Measurements from ENCODE around the gene CHPF. TPM values are rescaled to one million over a fixed set of nuclear protein-coding genes. Genes with fewer than 3 reads are reported as not detected.

Gene CHPF
- total RNA-seq, 1 experiment from 2014 or later, result 139 TPM

DNA sequence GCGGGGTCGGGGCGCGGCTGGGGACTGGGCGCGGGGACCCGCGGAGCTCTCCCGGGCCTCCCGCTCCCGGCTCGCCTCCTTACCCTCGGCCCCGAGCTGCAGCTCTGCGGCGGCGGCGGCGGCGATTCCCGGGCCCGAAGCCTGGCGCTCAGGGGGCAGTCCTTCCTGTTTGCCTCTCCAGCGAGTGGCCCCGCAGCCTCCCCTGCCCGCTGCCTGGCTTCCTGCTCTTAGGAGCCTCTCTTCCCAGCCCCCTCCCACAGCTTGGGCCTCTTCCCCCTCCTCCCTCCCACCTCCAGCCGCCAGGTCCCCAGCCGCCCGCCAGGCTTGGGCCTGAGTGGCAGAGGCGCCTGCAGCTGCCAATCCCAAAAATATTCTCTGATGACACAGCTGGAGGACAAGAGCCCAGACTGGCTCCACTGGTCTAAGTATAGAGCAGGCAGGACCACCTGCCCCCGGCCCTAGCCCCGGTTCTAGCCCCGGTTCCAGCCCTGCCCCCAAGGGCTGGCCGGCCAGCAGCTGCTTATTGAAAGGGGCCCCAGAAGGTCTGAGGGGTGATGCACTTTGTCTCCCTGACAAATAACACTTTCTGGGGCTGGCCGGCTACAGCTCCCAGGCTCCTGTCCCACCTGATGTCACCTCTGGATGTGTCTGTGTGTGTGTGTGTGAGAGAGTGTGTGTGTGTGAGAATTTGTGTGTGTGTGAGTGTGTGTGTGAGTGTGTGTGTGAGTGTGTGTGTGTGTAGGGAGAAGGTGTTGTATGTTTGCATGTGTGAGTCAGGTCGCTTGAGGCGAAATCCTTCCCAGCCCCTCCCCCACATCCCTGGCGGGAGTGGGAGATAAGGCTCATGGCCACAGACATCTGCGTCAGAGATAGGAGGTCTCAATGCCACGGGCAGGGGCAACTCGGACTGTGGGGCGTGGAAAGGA lies 28.0 kb upstream of the CHPF start, which contains the start of gene OBSL1:
TSS of gene OBSL1 (minus strand) at position 229 of the 926 bp plus-strand sequence. CDS start 307 bp downstream, outside the sequence.
- Histone ChIP-seq H3K4me2 (ENCODE audit: low read length) (peak within 1 kb of the TSS; percentile 86), H3K79me2 (ENCODE audit: low read length) (peaks cover 20% of the 10 kb centered on the region), H3F3A (ENCODE audit: low read length, unreplicated experiment) (no peaks in the 10 kb centered on the region), H3K36me3 (ENCODE audit: low read depth, low read length) (no peaks in the 10 kb centered on the region; the same call in 1 of the 2 replicates), H3K4me1 (ENCODE audit: insufficient read depth, low read length) (peaks cover 28% of the 10 kb centered on the region), H3K9ac (ENCODE audit: low read length) (peak within 1 kb of the TSS; percentile 74), H3K9me3 (ENCODE audit: low read length) (no peaks in the 10 kb centered on the region), H3K4me3 (ENCODE audit: low read length) (peak within 1 kb of the TSS; percentile 72), H3K9me2 (replicated peaks; ENCODE audit: low read length) (no peaks in the 10 kb centered on the region), H3K27me3 (ENCODE audit: low read length) (no peaks in the 10 kb centered on the region), H4K20me1 (ENCODE audit: low read length) (no peaks in the 10 kb centered on the region), H2AFZ (ENCODE audit: low read length) (peak within 1 kb of the TSS; percentile 64), H3K27ac (ENCODE audit: low read length) (peak within 1 kb of the TSS; percentile 68)
- CTCF ChIA-PET, result interaction anchor here (0.9 kb wide), 1 partner anchor 118 kb away, joined by 3 read pairs; no protein-coding TSS in a partner anchor
- intact Hi-C loops (cut with micrococcal nuclease), result loop anchor here (1.0 to 2.0 kb wide), 2 partner anchors 26 to 71 kb away; partner anchors contain the start of gene STK11IP
- DNase-seq (peak; percentile 90), ATAC-seq (peak; percentile 61)
- POLR2A ChIA-PET (ENCODE audit: unreplicated experiment), result interaction anchor here (0.6 to 0.8 kb wide), 2 partner anchors 26 to 115 kb away, joined by 3 to 7 read pairs; partner anchors contain the start of gene STK11IP
- BruUV-seq (replicated peaks), result TSS peak; percentile 61
- TF ChIP-seq, protein P1, sequence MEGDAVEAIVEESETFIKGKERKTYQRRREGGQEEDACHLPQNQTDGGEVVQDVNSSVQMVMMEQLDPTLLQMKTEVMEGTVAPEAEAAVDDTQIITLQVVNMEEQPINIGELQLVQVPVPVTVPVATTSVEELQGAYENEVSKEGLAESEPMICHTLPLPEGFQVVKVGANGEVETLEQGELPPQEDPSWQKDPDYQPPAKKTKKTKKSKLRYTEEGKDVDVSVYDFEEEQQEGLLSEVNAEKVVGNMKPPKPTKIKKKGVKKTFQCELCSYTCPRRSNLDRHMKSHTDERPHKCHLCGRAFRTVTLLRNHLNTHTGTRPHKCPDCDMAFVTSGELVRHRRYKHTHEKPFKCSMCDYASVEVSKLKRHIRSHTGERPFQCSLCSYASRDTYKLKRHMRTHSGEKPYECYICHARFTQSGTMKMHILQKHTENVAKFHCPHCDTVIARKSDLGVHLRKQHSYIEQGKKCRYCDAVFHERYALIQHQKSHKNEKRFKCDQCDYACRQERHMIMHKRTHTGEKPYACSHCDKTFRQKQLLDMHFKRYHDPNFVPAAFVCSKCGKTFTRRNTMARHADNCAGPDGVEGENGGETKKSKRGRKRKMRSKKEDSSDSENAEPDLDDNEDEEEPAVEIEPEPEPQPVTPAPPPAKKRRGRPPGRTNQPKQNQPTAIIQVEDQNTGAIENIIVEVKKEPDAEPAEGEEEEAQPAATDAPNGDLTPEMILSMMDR (conservative IDR thresholded peaks at IDR 0.05; ENCODE audit: low read depth, low read length), result no peak
- no peak for TF ChIP-seq EZH2phosphoT487 (IDR thresholded peaks at IDR 0.05; ENCODE audit: borderline replicate concordance, low read length)
- no peak for TF ChIP-seq EZH2 (IDR thresholded peaks at IDR 0.05; ENCODE audit: low read length, unreplicated experiment)

DNA sequence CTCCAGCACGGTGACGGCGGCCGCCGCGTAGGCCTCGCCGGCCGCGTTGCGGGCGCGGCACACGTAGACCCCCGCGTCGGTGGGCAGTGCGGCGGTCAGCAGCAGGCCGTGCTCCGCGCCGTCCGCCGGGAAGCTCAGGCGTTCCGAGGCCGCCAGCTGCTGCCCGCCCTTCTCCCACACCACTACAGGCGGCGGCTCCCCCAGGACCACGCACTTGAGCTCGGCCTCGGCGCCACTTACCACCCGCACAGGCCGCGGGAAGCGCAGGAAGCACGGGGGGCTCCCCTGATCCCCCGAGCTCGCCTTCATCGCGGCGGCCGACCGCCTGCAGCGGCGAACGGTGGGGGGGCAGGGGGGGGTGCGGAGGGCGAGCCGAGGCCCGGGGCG lies 27.3 kb upstream of the CHPF start:
- Histone ChIP-seq H3K9me2 (replicated peaks; ENCODE audit: low read length) (no peaks in the 10 kb centered on the region), H2AFZ (ENCODE audit: low read length) (peak overlapping the region; percentile 50; the same call in 1 of the 2 replicates), H3F3A (ENCODE audit: low read length, unreplicated experiment) (no peaks in the 10 kb centered on the region), H3K9me3 (ENCODE audit: low read length) (no peaks in the 10 kb centered on the region), H3K4me2 (ENCODE audit: low read length) (peak overlapping the region; percentile 86), H3K4me1 (ENCODE audit: insufficient read depth, low read length) (peaks cover 24% of the 10 kb centered on the region), H3K4me3 (ENCODE audit: low read length) (peak overlapping the region; percentile 72), H3K9ac (ENCODE audit: low read length) (peak overlapping the region; percentile 74), H3K79me2 (ENCODE audit: low read length) (peaks cover 20% of the 10 kb centered on the region), H3K27ac (ENCODE audit: low read length) (peak overlapping the region; percentile 68; the same call in 1 of the 2 replicates), H4K20me1 (ENCODE audit: low read length) (no peaks in the 10 kb centered on the region), H3K27me3 (ENCODE audit: low read length) (no peaks in the 10 kb centered on the region), H3K36me3 (ENCODE audit: low read depth, low read length) (no peaks in the 10 kb centered on the region; the same call in 1 of the 2 replicates)
- CTCF ChIA-PET, result interaction anchor here (0.9 kb wide), 1 partner anchor 118 kb away, joined by 3 read pairs; no protein-coding TSS in a partner anchor
- BruUV-seq (replicated peaks), result no TSS peak
- intact Hi-C loops (cut with micrococcal nuclease), result loop anchor here (1.0 to 2.0 kb wide), 2 partner anchors 26 to 72 kb away; partner anchors contain the start of gene STK11IP
- POLR2A ChIA-PET (ENCODE audit: unreplicated experiment), result interaction anchor here (0.6 to 0.8 kb wide), 2 partner anchors 22 to 26 kb away, joined by 6 to 7 read pairs; partner anchors contain the start of gene STK11IP
- TF ChIP-seq EZH2phosphoT487 (IDR thresholded peaks at IDR 0.05; ENCODE audit: borderline replicate concordance, low read length), result no peak
- TF ChIP-seq, protein P1 (conservative IDR thresholded peaks at IDR 0.05; ENCODE audit: low read depth, low read length), result no peak
- TF ChIP-seq EZH2 (IDR thresholded peaks at IDR 0.05; ENCODE audit: low read length, unreplicated experiment), result no peak
- peak; percentile 33 for ATAC-seq
- no peak for DNase-seq

Data from PC-3 (cell line).